Smooth muscle cell of the brain vasculature (primary cell): ENCODE results near the gene ZIC2.
"Not testable (repeated sequence)": the region's sequence is repeated elsewhere in the genome, so short reads cannot be mapped to it uniquely, and the experiment has no call there.

Experiments
- DNase-seq: peaks from one replicate; pipeline ENCODE4 v3.0.0-alpha.2; 2012; ENCODE audit warnings: low read depth, low spot score

ZIC2 gene

DNA sequence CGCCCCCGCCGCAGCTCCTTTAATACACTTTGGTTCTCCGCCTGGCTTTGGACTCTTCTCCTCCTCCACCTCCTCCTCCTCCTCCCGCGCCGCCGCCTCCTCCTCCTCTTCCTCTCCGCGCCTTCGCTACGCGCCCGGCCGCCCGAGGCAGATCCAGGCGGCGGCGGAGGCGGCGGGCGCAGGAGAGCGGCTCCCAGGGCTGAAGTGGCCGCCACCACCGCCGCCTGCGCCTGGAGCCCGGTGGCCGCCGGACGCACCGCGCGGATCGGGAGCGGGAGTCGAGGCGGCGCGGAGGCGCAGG, at the start of gene ZIC2:
ZIC2 (plus strand) TSS at position 50 of the 301 bp plus-strand sequence. CDS start 281 bp downstream, outside the sequence.
- no peak for DNase-seq

DNA sequence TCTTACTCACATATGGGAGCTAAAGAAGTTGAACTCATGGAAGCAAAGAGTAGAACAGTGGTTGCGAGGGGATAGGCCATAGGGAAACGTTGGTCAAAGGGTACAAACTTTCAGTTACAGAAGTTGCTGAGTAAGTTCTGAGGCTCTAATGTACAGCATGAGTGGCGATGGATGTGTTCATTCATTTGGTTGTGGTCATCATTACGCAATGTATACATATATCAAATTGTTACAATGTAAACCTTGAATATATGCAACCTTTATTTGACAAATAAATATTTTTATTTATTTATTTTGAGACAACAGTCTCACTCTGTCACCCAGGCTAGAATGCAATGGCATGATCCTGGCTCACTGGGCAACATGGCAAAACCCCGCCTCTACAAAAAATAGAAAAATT, 48.7 kb upstream of the ZIC2 start:
- no peak for DNase-seq

DNA sequence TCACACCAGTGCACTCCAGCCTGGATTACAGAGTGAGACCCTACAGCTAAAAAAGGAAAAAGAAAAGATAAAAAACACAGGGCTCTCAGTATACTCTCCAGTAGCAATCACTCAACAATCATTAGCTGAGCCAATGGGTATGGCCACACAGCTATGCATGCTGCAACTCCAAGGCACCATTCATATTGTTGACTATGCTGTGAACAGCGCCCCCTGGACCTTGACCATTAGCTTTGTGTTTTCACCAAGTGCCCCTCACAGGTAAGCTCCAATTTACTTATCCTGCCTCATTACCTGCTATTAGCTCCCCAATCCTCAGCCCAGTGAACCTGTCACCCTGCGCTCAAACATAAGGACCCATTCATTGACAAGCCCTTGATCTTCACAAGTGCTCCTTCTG, 45.8 kb upstream of the ZIC2 start:
- DNase-seq: no peak

DNA sequence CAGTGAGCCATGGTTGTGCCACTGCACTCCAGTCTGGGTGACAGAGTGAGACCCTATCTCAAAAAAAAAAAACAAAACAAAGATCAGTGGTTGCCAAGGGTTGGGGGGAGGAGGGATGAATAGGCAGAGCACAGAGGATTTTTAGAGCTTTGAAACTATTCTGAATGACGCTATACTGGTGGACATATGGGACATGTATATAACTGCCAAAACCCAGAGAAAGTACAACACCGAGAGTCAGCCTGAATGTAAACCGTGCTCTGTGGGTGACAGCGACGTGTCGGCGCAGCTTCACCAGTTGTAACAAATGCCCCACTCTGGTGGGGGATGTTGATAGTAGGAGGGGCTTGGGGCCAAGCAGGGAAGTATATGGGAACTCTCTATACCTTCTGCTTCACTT, 42.9 kb upstream of the ZIC2 start:
- DNase-seq: no peak

DNA sequence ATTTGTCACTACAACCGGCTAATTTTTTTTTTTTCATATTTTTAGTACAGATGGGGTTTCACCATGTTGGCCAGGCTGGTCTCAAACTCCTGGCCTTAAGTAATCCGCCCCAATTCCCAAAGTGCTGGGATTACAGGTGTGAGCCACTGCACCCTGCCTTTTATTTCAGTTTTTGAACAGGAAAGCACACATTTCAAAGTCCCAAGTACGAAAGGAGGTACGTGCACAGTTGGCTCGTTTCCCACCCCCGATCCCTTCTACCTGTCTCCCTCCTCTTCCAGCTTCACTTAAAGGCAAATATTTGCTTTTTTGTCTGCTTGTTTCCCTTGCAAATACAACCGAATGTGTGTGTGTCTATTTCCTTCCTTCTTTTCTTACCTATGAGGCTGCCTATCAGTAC, 40.5 kb upstream of the ZIC2 start:
- no peak for DNase-seq

DNA sequence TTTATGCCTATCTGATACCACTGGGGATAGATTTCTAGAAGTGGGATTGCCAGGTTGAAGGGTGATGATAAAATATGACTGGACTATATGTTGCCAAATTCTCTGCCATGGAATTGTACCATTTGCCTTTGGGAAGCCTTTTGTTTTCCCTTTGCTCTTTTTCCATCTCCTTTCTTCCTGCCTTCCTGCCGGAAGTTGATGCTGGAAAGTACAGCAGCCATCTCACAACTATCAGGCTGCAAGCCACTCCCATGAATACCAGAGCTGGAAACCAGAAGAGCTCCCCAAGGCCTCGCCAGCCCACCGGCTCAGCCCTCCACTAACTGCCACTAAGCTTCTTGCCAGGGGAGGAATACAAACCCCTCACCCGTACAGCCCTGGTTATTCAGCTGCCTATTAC, 39.7 kb upstream of the ZIC2 start:
- no peak for DNase-seq

DNA sequence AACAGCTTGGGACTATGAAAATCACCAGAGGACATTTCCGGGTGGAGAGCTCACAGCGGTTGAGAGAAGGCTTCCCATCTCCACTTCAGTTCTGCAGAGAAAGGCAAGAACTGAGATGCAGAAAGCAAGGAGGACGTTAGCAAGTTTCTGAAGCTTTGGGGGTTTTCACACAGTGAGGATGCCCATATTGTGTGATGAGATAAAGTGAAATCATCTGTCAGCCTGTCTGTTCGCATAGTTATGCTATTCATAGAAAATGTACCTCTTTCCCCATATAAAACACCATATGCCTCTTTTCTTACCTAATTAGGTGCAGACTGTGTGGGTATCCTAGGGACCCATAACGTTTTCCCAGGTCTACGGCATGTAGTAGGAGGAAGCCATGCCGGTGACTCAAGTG, 37.5 kb upstream of the ZIC2 start:
- DNase-seq: no peak

DNA sequence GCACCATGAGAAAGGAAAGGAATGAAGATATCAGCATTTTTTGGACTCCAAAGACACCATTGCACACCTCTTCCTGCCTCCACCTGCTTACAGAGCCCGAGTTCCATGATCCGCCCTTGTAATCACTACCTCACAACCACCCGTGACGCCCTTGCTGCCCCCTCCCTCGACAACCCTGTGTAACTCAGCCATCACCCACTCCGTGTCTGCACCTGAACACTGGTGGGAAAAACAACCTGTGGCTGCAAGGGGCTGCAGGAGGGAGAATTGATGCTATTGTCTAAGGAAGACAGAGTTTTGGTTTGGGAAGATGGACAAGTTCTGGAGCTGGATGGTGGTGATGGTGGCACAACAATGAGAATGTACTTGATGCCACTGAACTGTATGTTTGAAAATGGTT, 37.0 kb upstream of the ZIC2 start:
- DNase-seq: no peak

DNA sequence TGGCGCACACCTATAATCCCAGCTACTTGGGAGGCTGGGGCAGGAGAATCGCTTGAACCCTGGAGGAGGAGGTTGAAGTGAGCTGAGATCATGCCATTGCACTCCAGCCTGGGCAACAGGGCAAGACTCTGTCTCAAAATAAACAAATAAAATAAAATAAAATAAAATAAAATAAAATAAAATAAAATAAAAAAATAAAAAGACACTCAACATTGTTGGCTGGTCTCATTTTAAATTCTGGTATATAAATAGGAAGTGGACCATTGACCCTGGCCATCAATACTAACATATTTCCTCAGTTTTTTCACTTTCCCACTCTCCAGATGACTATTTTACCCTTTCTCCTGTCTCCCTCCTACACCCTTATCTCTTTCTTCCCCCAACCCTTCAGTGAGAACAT, 36.1 kb upstream of the ZIC2 start:
- DNase-seq: not testable (repeated sequence)

DNA sequence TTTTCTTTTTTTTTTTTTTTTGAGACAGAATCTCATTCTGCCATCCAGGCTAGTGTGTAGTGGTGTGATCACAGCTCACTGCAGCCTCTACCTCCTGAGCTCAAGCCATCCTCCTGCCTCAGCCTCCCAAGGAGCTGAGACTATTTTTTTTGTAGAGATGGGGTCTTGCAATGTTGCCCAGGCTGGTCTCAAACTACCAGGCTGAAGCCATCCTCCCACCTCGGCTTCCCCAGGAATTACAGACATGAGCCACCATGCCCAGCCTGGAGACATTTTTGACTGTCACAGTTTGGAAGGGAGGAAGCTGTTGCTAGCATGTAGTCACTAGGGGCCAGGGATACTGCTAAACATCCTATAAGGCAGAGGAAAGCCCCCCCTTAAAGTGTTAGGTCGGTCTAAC, 33.9 kb upstream of the ZIC2 start:
- DNase-seq: no peak

DNA sequence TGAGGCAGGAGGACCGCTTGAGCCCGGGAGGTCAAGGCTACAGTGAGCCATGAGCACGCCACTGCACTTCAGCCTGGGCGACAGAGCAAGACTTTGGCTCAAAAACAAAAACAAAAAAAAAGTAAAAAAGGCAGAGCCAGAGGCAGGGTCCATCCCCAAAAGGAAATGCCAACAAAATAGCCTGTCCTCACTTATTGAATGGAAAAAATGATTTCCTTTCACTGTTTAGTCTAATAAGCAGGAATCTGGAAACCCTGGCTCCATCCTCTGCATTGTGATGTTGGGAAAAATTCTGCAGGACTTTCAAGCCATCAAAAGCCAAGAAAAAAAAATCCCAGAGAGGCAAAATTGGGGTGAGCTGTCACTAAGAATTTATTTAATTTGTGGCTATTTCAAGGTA, 33.2 kb upstream of the ZIC2 start:
- no peak for DNase-seq

DNA sequence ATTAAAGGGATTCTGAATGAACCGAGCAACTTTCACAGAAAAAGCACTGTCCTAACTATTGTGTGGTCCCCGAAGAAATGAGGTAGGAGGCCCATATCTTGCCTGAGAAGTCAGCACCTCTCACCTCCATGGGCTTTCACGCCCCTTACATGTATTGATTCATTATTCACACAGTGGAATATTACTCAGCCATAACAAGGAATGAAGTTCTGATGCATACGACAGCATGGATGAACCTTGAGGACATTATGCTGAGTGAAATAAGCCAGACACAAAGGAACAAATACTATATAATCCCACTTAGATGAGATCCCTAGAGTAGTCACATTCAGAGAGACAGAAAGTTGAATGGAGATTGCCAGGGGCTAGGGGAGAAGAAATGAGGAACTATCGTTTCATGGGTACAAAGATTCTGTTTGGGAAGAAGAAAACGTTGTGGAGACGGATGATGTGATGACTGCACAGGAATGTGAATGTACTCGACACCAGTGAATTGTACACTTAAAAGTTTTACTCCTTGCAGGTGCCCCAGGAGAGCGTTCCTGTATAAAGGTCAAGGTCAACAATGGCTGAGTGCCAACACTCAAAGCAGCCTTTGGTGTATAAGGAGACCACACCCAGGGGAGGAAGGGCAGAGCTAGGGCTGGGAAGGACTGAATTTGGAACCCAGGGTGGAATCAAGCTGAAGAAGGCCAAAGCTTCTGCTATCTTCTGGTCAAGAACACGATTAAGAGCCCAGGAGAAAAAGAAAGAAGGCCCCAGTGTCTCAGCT, 32.5 kb upstream of the ZIC2 start:
- no peak for DNase-seq

DNA sequence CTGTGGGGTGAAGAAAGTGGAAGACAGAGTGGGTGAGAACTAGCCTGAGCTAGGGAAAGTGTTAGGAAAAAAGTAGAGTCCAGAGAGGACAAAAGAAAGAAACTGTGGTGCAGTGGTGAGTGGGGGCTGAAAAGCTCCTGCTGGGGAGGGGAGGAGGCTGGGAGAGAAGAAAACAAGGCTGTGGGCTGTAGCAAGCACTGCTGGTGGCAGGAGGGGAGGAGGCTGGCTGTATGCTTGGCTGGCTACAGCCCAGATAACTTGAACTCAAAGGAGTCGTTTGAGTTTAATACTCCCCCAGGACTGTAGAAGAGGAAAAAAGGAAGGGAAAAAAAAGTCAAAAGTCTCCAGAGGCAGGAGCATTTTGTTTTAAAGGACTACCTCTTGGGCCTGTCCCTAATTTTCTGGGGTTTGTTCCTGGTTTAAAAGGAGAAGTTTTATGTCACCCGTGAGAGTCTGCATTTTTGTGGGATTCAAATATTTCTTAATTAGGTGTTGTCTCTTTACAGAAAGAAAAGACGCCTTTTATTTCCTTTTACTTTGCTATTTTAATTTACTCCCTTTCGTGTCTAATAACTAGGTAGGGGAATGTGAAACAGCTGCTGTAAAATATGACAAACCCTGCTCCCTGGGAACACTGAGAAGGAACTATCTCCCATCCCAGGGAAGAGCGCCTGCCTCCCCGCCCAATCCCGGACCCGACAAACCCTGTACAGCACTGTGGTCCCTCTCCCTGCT, 31.7 kb upstream of the ZIC2 start:
- DNase-seq: no peak

DNA sequence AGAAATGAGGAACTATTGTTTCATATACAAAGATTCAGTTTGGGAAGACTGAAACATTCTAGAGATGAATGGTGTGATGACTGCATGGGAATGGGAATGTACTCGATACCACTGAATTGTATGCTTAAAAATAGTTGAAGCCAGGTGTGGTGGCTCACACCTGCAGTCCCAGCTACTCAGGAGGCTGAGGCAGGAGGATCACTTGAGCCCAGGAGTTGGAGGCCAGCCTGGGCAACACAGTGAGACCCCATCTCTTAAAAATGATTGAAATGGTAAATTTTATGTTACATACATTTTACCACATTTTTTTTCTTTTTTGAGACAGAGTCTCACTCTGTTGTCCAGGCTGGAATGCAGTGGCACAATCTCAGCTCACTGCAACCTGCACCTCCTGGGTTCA, 29.9 kb upstream of the ZIC2 start:
- not testable (repeated sequence) for DNase-seq

DNA sequence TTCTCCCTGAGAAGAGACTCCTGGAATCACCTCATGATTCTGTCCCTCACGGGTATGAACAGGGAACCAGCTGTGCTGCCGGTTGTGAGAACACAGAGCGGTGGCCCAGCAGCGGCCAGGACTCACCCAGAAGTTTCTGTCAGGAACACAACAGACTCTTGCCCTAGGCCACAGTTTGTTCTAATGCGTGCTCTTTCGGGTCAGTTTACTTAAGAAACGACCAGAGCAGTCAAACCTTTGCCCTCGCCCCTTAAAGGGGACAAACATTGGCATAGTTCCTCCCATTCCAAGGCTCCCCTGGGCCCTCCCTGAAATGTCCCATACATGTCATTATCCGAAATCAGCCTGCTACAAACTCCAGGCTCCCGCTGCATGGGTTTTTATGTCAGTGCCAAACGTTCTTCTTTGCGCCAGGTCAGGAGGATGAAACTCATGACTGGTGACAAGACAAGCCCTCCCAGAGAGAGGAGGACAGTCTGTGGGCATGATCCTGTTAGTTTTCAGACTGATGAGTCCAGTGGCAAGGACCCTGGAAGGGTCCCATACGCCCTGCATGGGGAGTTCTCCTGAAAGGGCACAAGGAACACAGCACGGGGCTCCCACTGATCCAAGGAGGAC, 28.3 kb upstream of the ZIC2 start:
- DNase-seq: no peak

DNA sequence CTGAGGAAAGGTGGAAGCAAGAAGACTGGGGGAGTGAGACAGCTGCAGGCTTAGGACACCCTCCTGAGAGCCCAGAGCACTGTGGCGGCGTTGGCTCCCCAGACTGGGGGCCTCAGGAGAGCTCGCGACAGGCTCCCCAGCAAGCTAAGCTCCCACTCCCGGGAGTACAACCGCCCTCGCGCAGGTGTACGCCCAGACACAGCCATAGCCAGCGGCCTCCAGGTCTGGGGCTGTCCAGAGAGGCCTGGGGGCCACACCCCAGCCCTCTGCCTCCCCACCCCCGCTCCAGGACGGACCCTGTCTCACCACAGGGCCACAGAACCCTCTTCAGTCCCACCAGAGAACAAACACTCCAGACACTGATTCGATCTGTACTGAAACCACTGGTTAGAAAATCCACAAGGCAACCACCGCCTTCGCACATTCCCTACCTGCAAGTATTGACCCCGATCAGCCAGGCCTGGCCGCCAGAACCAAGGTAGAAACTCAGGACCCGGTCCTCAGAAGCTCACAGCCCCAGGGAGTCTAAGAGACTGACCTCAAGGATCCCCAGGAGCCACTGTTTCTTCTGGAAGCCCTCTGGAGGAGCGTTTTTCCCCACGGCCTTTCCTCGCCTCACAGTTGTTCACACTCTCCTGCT, 26.4 kb upstream of the ZIC2 start:
- no peak for DNase-seq

DNA sequence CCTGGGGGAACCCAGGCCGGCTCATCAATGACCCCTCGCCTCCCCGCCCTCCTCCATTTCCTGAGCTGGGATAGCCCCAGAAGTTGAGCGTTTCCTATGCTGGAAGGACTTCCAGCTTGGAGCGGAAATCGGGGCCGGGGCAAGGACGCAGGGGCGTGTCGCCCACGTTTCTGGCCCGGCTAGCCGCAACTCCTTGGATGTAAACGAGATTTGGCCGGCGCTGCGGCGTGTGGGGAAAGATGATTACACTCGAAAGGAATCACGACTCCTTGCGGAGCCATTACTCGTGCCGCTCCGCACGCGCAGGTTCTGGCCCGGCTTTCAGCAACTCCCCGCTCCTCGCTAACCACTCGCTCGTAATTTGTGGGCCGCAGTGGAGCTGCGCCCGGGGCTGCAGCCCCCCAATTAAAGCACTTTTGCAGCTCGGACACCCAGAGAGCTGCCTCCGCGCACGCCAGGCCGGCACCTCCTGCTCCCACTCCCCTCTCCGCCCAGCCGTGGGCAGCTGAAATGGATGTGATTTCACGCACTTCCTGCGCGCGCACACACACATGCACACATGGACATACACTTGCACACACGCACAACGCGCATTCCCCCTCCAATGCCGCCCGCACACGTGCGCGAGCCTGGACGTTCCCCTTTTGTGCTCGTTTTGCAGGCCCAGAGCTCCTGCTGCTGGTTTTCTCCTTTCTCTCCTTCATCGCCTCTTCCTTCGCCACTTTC, 25.7 kb upstream of the ZIC2 start:
- no peak for DNase-seq

DNA sequence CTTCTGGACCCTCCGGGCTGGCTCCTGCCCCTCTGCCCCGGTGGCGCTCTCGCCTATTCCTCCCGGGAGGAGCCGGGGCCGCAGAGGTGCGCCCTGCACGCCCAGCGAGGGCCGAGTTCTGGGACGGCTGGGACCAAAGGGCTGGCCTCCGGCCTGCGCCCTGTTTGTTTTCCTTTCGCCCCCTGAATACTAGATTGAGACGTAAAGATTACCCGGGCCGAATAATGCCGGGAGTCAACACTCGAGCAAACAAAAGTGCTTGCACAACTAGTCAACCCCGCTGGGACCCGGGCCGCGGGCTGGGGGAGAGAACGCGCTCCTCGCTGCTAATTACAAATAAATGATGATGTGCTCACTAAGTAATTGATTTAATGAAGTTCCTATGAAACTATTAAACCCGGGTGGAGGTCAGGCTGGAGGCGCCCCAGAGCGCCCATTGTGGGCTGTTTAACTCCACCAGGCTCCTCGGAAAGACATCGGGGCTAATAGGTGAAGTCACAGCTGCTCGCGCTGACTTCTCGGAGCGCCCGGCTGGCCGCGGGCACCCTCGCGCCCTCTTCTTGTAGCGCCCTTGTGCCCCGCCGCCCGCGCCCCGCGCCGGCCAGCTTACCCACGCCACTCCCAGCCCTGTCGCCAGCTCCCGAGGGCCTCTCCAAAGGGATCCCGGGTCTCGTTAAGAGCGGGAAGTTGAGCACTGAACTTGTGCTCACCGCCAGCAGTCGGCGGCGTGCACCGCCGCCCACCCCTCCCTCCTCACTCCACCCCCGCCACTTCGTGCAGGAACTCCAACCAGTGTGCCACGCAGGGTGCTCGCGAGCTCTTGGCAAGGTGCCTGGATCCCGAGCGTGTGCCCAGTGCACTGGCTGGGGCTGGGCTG, 24.9 kb upstream of the ZIC2 start:
- DNase-seq: no peak

DNA sequence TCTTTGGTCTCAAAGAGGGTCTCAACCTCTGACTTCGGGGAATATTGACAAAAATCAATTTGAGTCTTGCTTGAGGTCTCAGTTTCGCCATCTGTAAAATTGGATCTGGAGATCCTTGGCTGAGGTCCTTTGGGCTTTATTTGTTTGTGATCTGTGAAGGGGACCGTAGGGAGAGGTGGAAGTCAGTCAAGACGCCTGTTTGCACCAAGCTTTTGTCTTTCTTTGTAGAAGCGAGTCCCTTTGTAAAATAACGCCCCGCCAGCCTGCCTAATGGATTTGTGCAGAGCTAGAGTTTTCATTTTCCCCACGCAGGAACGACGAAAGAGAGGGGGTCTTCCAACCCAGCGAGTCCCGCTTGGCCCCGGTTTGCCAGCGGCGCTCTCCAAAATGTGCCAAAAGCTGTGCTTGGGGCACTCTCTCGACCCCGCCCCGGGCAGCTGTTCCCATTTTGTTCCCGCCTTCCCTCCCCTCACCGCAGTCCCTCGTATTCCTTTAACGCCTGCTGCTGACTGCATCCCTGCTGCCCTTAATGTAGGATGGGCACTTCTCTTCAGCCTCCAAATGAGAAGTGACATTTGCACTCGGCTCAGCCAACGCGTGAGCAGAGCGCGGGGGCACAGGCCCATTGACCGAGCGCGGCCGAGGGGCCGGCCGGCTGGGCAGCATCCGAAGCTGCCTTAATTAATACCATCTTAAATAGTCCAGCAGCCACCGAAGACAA, 23.0 kb upstream of the ZIC2 start:
- no peak for DNase-seq

DNA sequence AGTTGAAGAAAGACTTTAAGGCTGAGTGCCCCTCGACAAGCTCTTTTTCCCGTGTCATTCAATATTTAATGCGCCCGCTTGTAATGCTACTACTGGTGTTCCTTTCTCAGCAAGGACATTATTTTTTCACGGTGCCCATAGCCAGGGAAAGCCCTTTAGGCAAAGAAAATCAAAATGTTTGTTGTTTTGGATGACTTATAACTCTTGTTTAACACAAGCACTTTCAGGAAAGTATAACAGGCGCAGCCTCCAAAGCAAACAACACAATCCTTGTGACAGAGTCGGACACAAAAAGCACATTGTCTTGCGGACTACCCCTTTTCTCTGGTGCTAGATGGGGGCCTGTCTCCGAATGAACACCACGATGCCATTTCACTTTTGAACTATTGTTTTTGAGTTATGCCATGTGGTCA, 22.5 kb upstream of the ZIC2 start:
- DNase-seq: no peak
